K562 (cell line): ENCODE results near the gene NPHP1. TPM values are rescaled to one million over a fixed set of nuclear protein-coding genes. Genes with fewer than 3 reads are reported as not detected.

ENCODE experiments used
- ATF1 ChIP-seq, 2 experiments: fragments of 450-650 bp in 1 of 2; IDR thresholded peaks; 2 replicates each; pipeline ENCODE4 v1.6.1; 2016; ENCODE audit warnings: missing compliant biosample characterization in 1 of 2, missing genetic modification characterization in 1 of 2
- BCOR ChIP-seq: fragments of 450-650 bp; IDR thresholded peaks from 2 replicates; pipeline ENCODE4 v1.6.1; 2016
- BMI1 ChIP-seq: fragments of 150-350 bp; IDR thresholded peaks from 2 replicates; pipeline ENCODE4 v1.6.1; 2014; ENCODE audit warnings: low read length
- DMBX1 ChIP-seq: fragments of 250-450 bp; sonication (Bioruptor Pico); IDR thresholded peaks from 2 replicates; pipeline ENCODE4 v1.8.0; 2022; ENCODE audit warnings: inconsistent platforms, mild to moderate bottlenecking, moderate library complexity, borderline replicate concordance
- E2F4 ChIP-seq: sonication (generic); formaldehyde crosslinking; IDR thresholded peaks from 2 replicates; pipeline ENCODE4 v1.8.0; 2022; ENCODE audit warnings: mild to moderate bottlenecking, low read depth, missing genetic modification reagents
- FUS ChIP-seq: fragments of 200-400 bp; formaldehyde crosslinking; optimal IDR thresholded peaks from 2 replicates; pipeline ENCODE3; 2017; ENCODE audit warnings: low read depth, low read length
- HSF4 ChIP-seq: fragments of 250-450 bp; sonication (Bioruptor Pico); IDR thresholded peaks from 2 replicates; pipeline ENCODE4 v2.1.2; 2022; ENCODE audit warnings: mild to moderate bottlenecking, moderate library complexity, borderline replicate concordance
- JUND ChIP-seq, 2 experiments: IDR thresholded peaks; 2 replicates in 1 of 2; 3 replicates in 1 of 2; pipeline ENCODE4 v1.6.1; 2011; ENCODE audit warnings: borderline replicate concordance in 2 of 2, low read depth in 2 of 2, low read length in 2 of 2, improper control_type of control experiment in 1 of 2, missing biosample characterization in 1 of 2, missing genetic modification characterization in 1 of 2, missing genetic modification reagents in 1 of 2
- KDM2B ChIP-seq: fragments of 250-450 bp; sonication (Bioruptor Pico); IDR thresholded peaks from 2 replicates; pipeline ENCODE4 v1.8.0; 2021; ENCODE audit warnings: mild to moderate bottlenecking, moderate library complexity
- LARP7 ChIP-seq: fragments of 450-650 bp; IDR thresholded peaks from 2 replicates; pipeline ENCODE4 v1.6.1; 2016
- MYBL2 ChIP-seq, 2 experiments: fragments of 450-650 bp in 1 of 2; sonication (generic) in 1 of 2; formaldehyde crosslinking in 1 of 2; IDR thresholded peaks; 2 replicates each; pipeline versions ENCODE4 v1.6.1 to v1.8.1; 2017 to 2022; ENCODE audit warnings: borderline replicate concordance in 1 of 2, inconsistent platforms in 1 of 2, low read depth in 1 of 2, mild to moderate bottlenecking in 1 of 2, missing genetic modification reagents in 1 of 2, moderate library complexity in 1 of 2
- PREB ChIP-seq: sonication (generic); formaldehyde crosslinking; IDR thresholded peaks from 2 replicates; pipeline ENCODE4 v1.8.1; 2023; ENCODE audit warnings: mild to moderate bottlenecking, missing genetic modification reagents
- SIRT6 ChIP-seq: IDR thresholded peaks from one replicate; pipeline ENCODE4 v1.6.1; 2012; ENCODE audit warnings: low read depth, mild to moderate bottlenecking, control low read depth, inconsistent platforms, low read length, moderate library complexity
- SMARCB1 ChIP-seq: IDR thresholded peaks from 2 replicates; pipeline ENCODE4 v1.6.1; 2011; ENCODE audit warnings: improper control_type of control experiment, low read depth; ENCODE audit not compliant: insufficient read length
- SMARCC2 ChIP-seq: fragments of 450-650 bp; IDR thresholded peaks from 2 replicates; pipeline ENCODE4 v1.6.1; 2017; ENCODE audit warnings: antibody characterized with exemption, moderate library complexity, mild to moderate bottlenecking, low read depth
- SOX6 ChIP-seq: fragments of 450-650 bp; IDR thresholded peaks from 2 replicates; pipeline ENCODE4 v1.6.1; 2014; ENCODE audit warnings: mild to moderate bottlenecking
- TRIM25 ChIP-seq: fragments of 450-650 bp; IDR thresholded peaks from 2 replicates; pipeline ENCODE4 v1.7.0; 2016; ENCODE audit warnings: borderline replicate concordance
- ZBED1 ChIP-seq: IDR thresholded peaks from 2 replicates; pipeline ENCODE4 v1.6.1; 2014
- ZNF146 ChIP-seq: IDR thresholded peaks from one replicate; pipeline ENCODE4 v1.6.1; 2018; ENCODE audit warnings: missing compliant biosample characterization; ENCODE audit not compliant: unreplicated experiment
- ZNF280B ChIP-seq: fragments of 250-450 bp; sonication (Bioruptor Pico); IDR thresholded peaks from 2 replicates; pipeline ENCODE4 v1.5.1; 2021; ENCODE audit warnings: mild to moderate bottlenecking
- ZNF507 ChIP-seq: conservative IDR thresholded peaks from 2 replicates; pipeline ENCODE4 v1.6.1; 2017; ENCODE audit warnings: missing genetic modification characterization, missing compliant biosample characterization
- ZNF584 ChIP-seq: fragments of 200-800 bp; sonication (Bioruptor generic); IDR thresholded peaks from 2 replicates; pipeline ENCODE4 v1.6.1; 2016; ENCODE audit warnings: low read depth, mild to moderate bottlenecking, missing genetic modification characterization, missing compliant biosample characterization
- polyA plus RNA-seq, 8 experiments: library from polyadenylated mRNA; depleted of rRNA in 4 of 8; stranded (reverse) in 5 of 8; unstranded in 3 of 8; fragments of >200 nt; fragmentation: Nextera tagmentation in 2 of 8; fragmentation: Illumina TruSeq in 1 of 8; extraction: Ambion mirVana in 2 of 8; extraction: Trizol in 1 of 8; gene quantifications; 2 replicates each; pipeline versions ENCODE4 v1.2.1 to v1.2.3, GENCODE V29; 2011 to 2014; ENCODE audit warnings: inconsistent platforms in 1 of 8, missing spikeins in 1 of 8
- total RNA-seq, 7 experiments: library from RNA; depleted of rRNA in 6 of 7; stranded (reverse); fragments of >200 nt in 6 of 7; fragmentation: Illumina TruSeq in 2 of 7; extraction: Trizol in 2 of 7; gene quantifications; 2 replicates each; pipeline versions ENCODE4 v1.2.1 to v1.2.3, GENCODE V29; 2011 to 2021; ENCODE audit warnings: low replicate concordance in 1 of 7

The NPHP1 gene
- total and polyA plus RNA-seq, 9 of the 15 experiments (the other 6 are each of a cell fraction or from before 2014, with no cell fraction given) = 0.11 to 0.32 (median 0.20) TPM; not detected in 5

- TF ChIP-seq SIRT6 (no peak), ATF1 (CRISPR knock-in tag; IDR thresholded peaks at IDR 0.05) (no peak), ATF1 (tag; IDR thresholded peaks at IDR 0.05) (peak; percentile 82), DMBX1 (CRISPR knock-in tag) (0 out of 2 replicates have a peak, but pooled peaks have one; percentile 53), BMI1 (no peak), ZBED1 (no peak), ZNF507 (no peak), TRIM25 (no peak), ZNF280B (CRISPR knock-in tag) (no peak), HSF4 (CRISPR knock-in tag) (no peak), MYBL2 (IDR thresholded peaks at IDR 0.05; ENCODE audit: low read depth) (no peak), MYBL2 (CRISPR knock-in tag; IDR thresholded peaks at IDR 0.05; ENCODE audit: borderline replicate concordance) (no peak), FUS (no peak), KDM2B (CRISPR knock-in tag) (no peak), SOX6 (no peak), ZNF584 (CRISPR knock-in tag) (no peak), PREB (no peak), SMARCC2 (no peak), E2F4 (CRISPR knock-in tag) (peak; percentile 71; the same call in 1 of the 2 replicates), JUND (IDR thresholded peaks at IDR 0.05; ENCODE audit: borderline replicate concordance, low read depth, low read length) (no peak), JUND (tag; IDR thresholded peaks at IDR 0.05; ENCODE audit: borderline replicate concordance, low read depth, low read length) (peak; percentile 33; the same call in 1 of the 3 replicates), LARP7 (no peak), BCOR (0 out of 2 replicates have a peak, but pooled peaks have one; percentile 32), ZNF146 (CRISPR knock-in tag) (no peak), SMARCB1 (no peak)
Measured at GRCh38 chr2:110211938-110212858, 7.4 kb upstream of the NPHP1 start, which contains the start of gene MTLN (continued).
